Eye (tissue), 1 donor: Measurements from ENCODE around the gene UNC13A.
A peak's percentile ranks its signal among the peaks of the same experiment; 100 is the strongest.
"Not testable (repeated sequence)": the region's sequence is repeated elsewhere in the genome, so short reads cannot be mapped to it uniquely, and the experiment has no call there.

ENCODE experiments used
- DNase-seq: peaks from one replicate; pipeline ENCODE4 v3.0.0-alpha.2; 2015

UNC13A gene

GRCh38 chr19:17601683-17602082, 86.5 kb downstream of the UNC13A start:
- no peak for DNase-seq

GRCh38 chr19:17599780-17600179, 88.4 kb downstream of the UNC13A start:
- no peak for DNase-seq

- DNase-seq, result no peak
These were observed 89.2 kb downstream of the UNC13A start for GRCh38 chr19:17598953-17599352.

GRCh38 chr19:17598063-17598462, 90.1 kb downstream of the UNC13A start:
- not testable (repeated sequence) for DNase-seq

GRCh38 chr19:17594296-17594695, 93.9 kb downstream of the UNC13A start:
- DNase-seq, result not testable (repeated sequence)

GRCh38 chr19:17590866-17591265, 97.3 kb downstream of the UNC13A start:
- no peak for DNase-seq

- DNase-seq, result not testable (repeated sequence)
These were observed 102.8 kb downstream of the UNC13A start for GRCh38 chr19:17585395-17585794.

- DNase-seq, result no peak
These were observed 104.0 kb downstream of the UNC13A start for GRCh38 chr19:17584132-17584531.

GRCh38 chr19:17582613-17583012, 105.5 kb downstream of the UNC13A start:
- no peak for DNase-seq

GRCh38 chr19:17581211-17581874, 106.8 kb downstream of the UNC13A start:
- DNase-seq, result no peak

GRCh38 chr19:17580470-17581144, 107.5 kb downstream of the UNC13A start:
- DNase-seq, result no peak

GRCh38 chr19:17579661-17580244, 108.4 kb downstream of the UNC13A start:
- peak; percentile 52 for DNase-seq

GRCh38 chr19:17577457-17578097, 110.6 kb downstream of the UNC13A start:
- no peak for DNase-seq

- peak; percentile 74 for DNase-seq
These were observed 111.2 kb downstream of the UNC13A start for GRCh38 chr19:17576758-17577456.

GRCh38 chr19:17575871-17576757, 112.0 kb downstream of the UNC13A start:
- DNase-seq, result no peak

GRCh38 chr19:17572638-17573037, 115.5 kb downstream of the UNC13A start:
- DNase-seq, result no peak

- no peak for DNase-seq
These were observed 117.4 kb downstream of the UNC13A start for GRCh38 chr19:17570791-17571190.

- not testable (repeated sequence) for DNase-seq
These were observed 117.9 kb downstream of the UNC13A start for GRCh38 chr19:17570291-17570690.

GRCh38 chr19:17567940-17568339, 120.2 kb downstream of the UNC13A start:
- no peak for DNase-seq

- DNase-seq, result no peak
These were observed 122.5 kb downstream of the UNC13A start for GRCh38 chr19:17565611-17566010.

GRCh38 chr19:17564781-17565180, 123.4 kb downstream of the UNC13A start:
- DNase-seq, result no peak

GRCh38 chr19:17562561-17562960, 125.6 kb downstream of the UNC13A start:
- no peak for DNase-seq
